Measurements from ENCODE around the gene AVL9. TPM values are rescaled to one million over a fixed set of nuclear protein-coding genes. Genes with fewer than 3 reads are reported as not detected.

AVL9 gene
- total and polyA plus RNA-seq, 9 of the 15 experiments (the other 6 are each of a cell fraction or from before 2014, with no cell fraction given), result 6.4 to 66.2 (median 30.1) TPM

- no peak for TF ChIP-seq PRDM10 (IDR thresholded peaks at IDR 0.05; ENCODE audit: partially characterized antibody)
- no peak for TF ChIP-seq ZNF263 (CRISPR knock-in tag; IDR thresholded peaks at IDR 0.05; ENCODE audit: borderline replicate concordance)
Observed at GRCh38 chr7:32462451-32462850, 32.8 kb upstream of the AVL9 start (continued).

DNA sequence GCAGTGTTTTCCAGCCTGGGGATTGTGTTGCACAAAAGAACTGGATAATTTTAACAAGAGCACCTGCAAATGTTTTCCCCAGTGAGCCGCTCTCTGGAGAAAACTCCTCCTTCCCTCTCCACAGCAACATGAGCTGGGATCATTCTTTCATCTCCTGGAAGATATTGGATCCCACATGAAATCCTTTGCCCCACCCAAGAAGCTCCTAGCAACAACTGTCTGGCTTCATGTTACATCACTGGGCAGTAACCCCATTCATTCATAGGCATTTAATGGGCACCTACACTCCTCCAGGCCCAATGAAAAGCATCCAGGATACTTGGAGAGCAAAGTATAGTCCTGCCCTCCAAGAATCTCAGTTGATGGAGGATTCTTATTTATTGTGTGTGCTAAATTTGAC, 32.3 kb upstream of the AVL9 start:
- H2AFZ ChIP-seq (ENCODE audit: low read depth, low read length), result no peak overlapping the region
- POLR2A ChIA-PET, result interaction anchor here (0.6 to 1.1 kb wide), 2 partner anchors 10 to 59 kb away, joined by 4 to 6 read pairs; no protein-coding TSS in a partner anchor
- ATAC-seq, result no peak
- in situ Hi-C loops (cut with MboI) (no loop called here), intact Hi-C loops (cut with micrococcal nuclease) (no loop called here)
- CTCF ChIA-PET (ENCODE audit: low intra/inter-chr PET ratio), result no interaction called here
- no peak overlapping the region for H3K4me2 ChIP-seq (ENCODE audit: insufficient read depth, low read length)
- TF ChIP-seq MCM5 (IDR thresholded peaks at IDR 0.05; ENCODE audit: low read depth) (no peak), MAFG (tag; conservative IDR thresholded peaks at IDR 0.05) (no peak), ESRRB (CRISPR knock-in tag; IDR thresholded peaks at IDR 0.05; ENCODE audit: borderline replicate concordance) (no peak), ARHGAP35 (IDR thresholded peaks at IDR 0.05; ENCODE audit: partially characterized antibody) (no peak), RBBP5 (IDR thresholded peaks at IDR 0.05; ENCODE audit: borderline replicate concordance, insufficient read depth, low read length, poor library complexity, severe bottlenecking) (no peak), ZNF253 (CRISPR knock-in tag; conservative IDR thresholded peaks at IDR 0.05) (no peak), HDAC3 (IDR thresholded peaks at IDR 0.05; ENCODE audit: borderline replicate concordance, partially characterized antibody) (no peak), ZFPM2 (CRISPR knock-in tag; IDR thresholded peaks at IDR 0.05) (no peak), BCL6 (CRISPR knock-in tag; IDR thresholded peaks at IDR 0.05) (no peak), MYBL2 (IDR thresholded peaks at IDR 0.05; ENCODE audit: low read depth) (no peak), MYBL2 (CRISPR knock-in tag; IDR thresholded peaks at IDR 0.05; ENCODE audit: borderline replicate concordance) (no peak), CCNT2 (IDR thresholded peaks at IDR 0.05; ENCODE audit: borderline replicate concordance, extremely low read depth, insufficient read length, low read depth, low read length) (no peak), NFRKB (IDR thresholded peaks at IDR 0.05; ENCODE audit: low read depth) (no peak), TSC22D4 (tag; IDR thresholded peaks at IDR 0.05) (no peak), NELFE (IDR thresholded peaks at IDR 0.05; ENCODE audit: insufficient read depth, insufficient read length) (no peak)
- H3K9ac ChIP-seq (ENCODE audit: insufficient read depth in 1 of 2, low read depth in 2 of 2, low read length in 2 of 2), result no peak overlapping the region
- no peaks in the 10 kb centered on the region for H3K79me2 ChIP-seq (ENCODE audit: control insufficient read depth, insufficient read depth, low read length)
- DNase-seq (ENCODE audit: extremely low read depth in 1 of 4, low spot score in 3 of 4), result no peak
- H3K27ac ChIP-seq (ENCODE audit: extremely low read depth, low read depth, low read length), result no peak overlapping the region
- no peak for FAIRE-seq
- H4K20me1 ChIP-seq (replicated peaks; ENCODE audit: control insufficient read depth, insufficient read depth, low read length), result no peaks in the 10 kb centered on the region
- no peaks in the 10 kb centered on the region for H3K4me1 ChIP-seq (replicated peaks in 1 of 2; ENCODE audit: control insufficient read depth in 2 of 2, insufficient read depth in 2 of 2, low read length in 2 of 2)
- BruUV-seq (replicated peaks), result no TSS peak
- no peaks in the 10 kb centered on the region for H3K9me1 ChIP-seq (ENCODE audit: control insufficient read depth, insufficient read depth, low read length)
- no peaks in the 10 kb centered on the region for H3K9me3 ChIP-seq (replicated peaks; ENCODE audit: control insufficient read depth, insufficient read depth, low read depth, low read length)
- H3K27me3 ChIP-seq (ENCODE audit: control insufficient read depth in 2 of 2, insufficient read depth in 2 of 2, low read length in 2 of 2), result no peaks in the 10 kb centered on the region
- H3K4me3 ChIP-seq, result no peak overlapping the region
- WGBS (ENCODE audit: insufficient coverage, low coverage, missing lambda C conversion rate), result 69% methylated on average over 1 of the region's 1 CpG
- no peaks in the 10 kb centered on the region for H3K36me3 ChIP-seq (ENCODE audit: control insufficient read depth, insufficient read depth, low read length)

All from K562 (cell line).